GM10266 (cell line): Measurements from ENCODE around the gene ETNK2.

Experiments
- DNase-seq: peaks from one replicate; pipeline ENCODE4 v3.0.0; 2012; ENCODE audit errors: extremely low spot score
- CTCF ChIP-seq: IDR thresholded peaks from 2 replicates; pipeline ENCODE4 v1.5.1; 2012; ENCODE audit warnings: mild to moderate bottlenecking, low read depth; ENCODE audit not compliant: control insufficient read depth, insufficient read depth; ENCODE audit errors: missing control alignments

The ETNK2 gene

GRCh38 chr1:204151552-204152309 is at the start of gene ETNK2:
Gene ETNK2, minus strand, starts transcription at chr1:204152044. Its CDS starts 192 bp downstream, at chr1:204151852.
- no peak for TF ChIP-seq CTCF
- peak; percentile 65 for DNase-seq

- TF ChIP-seq CTCF, result no peak
- DNase-seq, result no peak
These were observed 49.6 kb upstream of the ETNK2 start for GRCh38 chr1:204201348-204202040.

- no peak for TF ChIP-seq CTCF
- DNase-seq, result no peak
These were observed 47.7 kb upstream of the ETNK2 start for GRCh38 chr1:204199579-204199978.

GRCh38 chr1:204198348-204199340 is 46.8 kb upstream of the ETNK2 start:
- DNase-seq, result no peak
- TF ChIP-seq CTCF, result no peak

- no peak for DNase-seq
- no peak for TF ChIP-seq CTCF
These were observed 45.2 kb upstream of the ETNK2 start for GRCh38 chr1:204197068-204197467.

- no peak for TF ChIP-seq CTCF
- no peak for DNase-seq
These were observed 44.4 kb upstream of the ETNK2 start, which contains the start of gene KISS1 for GRCh38 chr1:204196068-204196795. Gene KISS1, minus strand, starts transcription at chr1:204196491. Its CDS starts 3,615 bp downstream, at chr1:204192876.
